H9 (cell line): ENCODE measurements around the gene CHAC2. TPM values are rescaled to one million over a fixed set of nuclear protein-coding genes. Genes with fewer than 3 reads are reported as not detected.

Source experiments
- DNase-seq: peaks from one replicate; pipeline ENCODE4 v3.0.0-alpha.2; 2017
- H2AFZ ChIP-seq: one replicate; pipeline ENCODE4 v1.6.1; 2013; ENCODE audit warnings: mild to moderate bottlenecking, low read length, control low read depth, moderate library complexity
- H2AK5ac ChIP-seq: 2 replicates; pipeline ENCODE4 v1.6.1; 2013; ENCODE audit warnings: low read length, control low read depth, mixed read lengths; ENCODE audit not compliant: insufficient read length
- H2BK120ac ChIP-seq: one replicate; pipeline ENCODE4 v1.6.1; 2013; ENCODE audit warnings: low read depth, mild to moderate bottlenecking, low read length, control low read depth, inconsistent platforms; ENCODE audit not compliant: poor library complexity, severe bottlenecking
- H2BK12ac ChIP-seq: 2 replicates; pipeline ENCODE4 v1.6.1; 2013; ENCODE audit warnings: low read length, control low read depth, mixed read lengths, low read depth; ENCODE audit not compliant: insufficient read length
- H2BK15ac ChIP-seq: 2 replicates; pipeline ENCODE4 v1.6.1; 2013; ENCODE audit warnings: low read depth, low read length, control low read depth
- H2BK20ac ChIP-seq: one replicate; pipeline ENCODE4 v1.6.1; 2013; ENCODE audit warnings: low read depth, mild to moderate bottlenecking, low read length, control low read depth, inconsistent platforms; ENCODE audit not compliant: poor library complexity, severe bottlenecking
- H2BK5ac ChIP-seq: 2 replicates; pipeline ENCODE4 v1.6.1; 2013; ENCODE audit warnings: low read length, control low read depth, mixed read lengths; ENCODE audit not compliant: insufficient read length
- H3K14ac ChIP-seq: 2 replicates; pipeline ENCODE4 v1.6.1; 2013; ENCODE audit warnings: low read length, control low read depth; ENCODE audit not compliant: insufficient read depth
- H3K18ac ChIP-seq: 2 replicates; pipeline ENCODE4 v1.6.1; 2013; ENCODE audit warnings: low read depth, mild to moderate bottlenecking, mixed read lengths, low read length, control low read depth; ENCODE audit not compliant: insufficient read length
- H3K23ac ChIP-seq: 2 replicates; pipeline ENCODE4 v1.6.1; 2013; ENCODE audit warnings: low read length, control low read depth, mixed read lengths, low read depth; ENCODE audit not compliant: insufficient read length
- H3K23me2 ChIP-seq: 2 replicates; pipeline ENCODE4 v1.6.1; 2013; ENCODE audit warnings: low read depth, mild to moderate bottlenecking, mixed read lengths, low read length, control low read depth; ENCODE audit not compliant: insufficient read length, poor library complexity, severe bottlenecking
- H3K27ac ChIP-seq: 2 replicates; pipeline ENCODE4 v1.5.1; 2013; ENCODE audit warnings: low read length, control low read depth, mixed read lengths, low read depth; ENCODE audit not compliant: insufficient read length
- H3K27me3 ChIP-seq: 2 replicates; pipeline ENCODE4 v1.6.1; 2013; ENCODE audit warnings: low read length, control low read depth, inconsistent platforms; ENCODE audit not compliant: insufficient read depth
- H3K4ac ChIP-seq: 2 replicates; pipeline ENCODE4 v1.6.1; 2013; ENCODE audit warnings: low read depth, mild to moderate bottlenecking, control low read depth, inconsistent platforms, low read length, moderate library complexity
- H3K4me1 ChIP-seq: 2 replicates; pipeline ENCODE4 v1.6.1; 2013; ENCODE audit warnings: low read length, control low read depth, inconsistent platforms; ENCODE audit not compliant: insufficient read depth
- H3K4me2 ChIP-seq: 2 replicates; pipeline ENCODE4 v1.6.1; 2013; ENCODE audit warnings: low read length, control low read depth, mixed read lengths; ENCODE audit not compliant: insufficient read length, insufficient read depth
- H3K56ac ChIP-seq: 2 replicates; pipeline ENCODE4 v1.6.1; 2013; ENCODE audit warnings: low read depth, mild to moderate bottlenecking, mixed read lengths, low read length, control low read depth; ENCODE audit not compliant: insufficient read length
- H3K79me1 ChIP-seq: 2 replicates; pipeline ENCODE4 v1.6.1; 2013; ENCODE audit warnings: low read depth, mild to moderate bottlenecking, moderate library complexity, low read length, control low read depth, inconsistent platforms; ENCODE audit not compliant: insufficient read depth, poor library complexity, severe bottlenecking
- H3K79me2 ChIP-seq: 2 replicates; pipeline ENCODE4 v1.6.1; 2013; ENCODE audit warnings: low read length, control low read depth, inconsistent platforms; ENCODE audit not compliant: insufficient read depth
- H3K9ac ChIP-seq: 2 replicates; pipeline ENCODE4 v1.6.1; 2013; ENCODE audit warnings: low read length, control low read depth, mixed read lengths; ENCODE audit not compliant: insufficient read length; ENCODE audit errors: extremely low read depth
- H3K9me3 ChIP-seq: one replicate; pipeline ENCODE4 v1.6.1; 2013; ENCODE audit warnings: low read depth, low read length, inconsistent platforms; ENCODE audit not compliant: control insufficient read depth
- H3T11ph ChIP-seq: one replicate; pipeline ENCODE4 v1.6.1; 2013; ENCODE audit warnings: mild to moderate bottlenecking, low read length, control low read depth, inconsistent platforms
- H4K20me1 ChIP-seq: one replicate; pipeline ENCODE4 v1.6.1; 2013; ENCODE audit not compliant: control insufficient read depth, insufficient read length, insufficient read depth
- H4K5ac ChIP-seq: 2 replicates; pipeline ENCODE4 v1.6.1; 2013; ENCODE audit warnings: low read depth, mild to moderate bottlenecking, mixed read lengths, low read length, control low read depth; ENCODE audit not compliant: insufficient read length
- H4K8ac ChIP-seq: replicated peaks from 2 replicates; pipeline ENCODE4 v1.6.1; 2013; ENCODE audit warnings: low read length, control low read depth, mixed read lengths, low read depth; ENCODE audit not compliant: insufficient read length
- H4K91ac ChIP-seq: 2 replicates; pipeline ENCODE4 v1.6.1; 2013; ENCODE audit warnings: low read depth, mild to moderate bottlenecking, moderate library complexity, mixed read lengths, low read length, control low read depth; ENCODE audit not compliant: insufficient read length
- H3K27ac Mint-ChIP-seq, 3 experiments: 2 replicates in 2 of 3; 3 replicates in 1 of 3; pipeline ENCODE4 v1.8.0; 2020 to 2021; ENCODE audit warnings: mixed read lengths in 3 of 3, mild to moderate bottlenecking in 1 of 3, moderate library complexity in 1 of 3
- H3K27me3 Mint-ChIP-seq: 2 replicates; pipeline ENCODE4 v1.8.0; 2021; ENCODE audit warnings: low read depth, mild to moderate bottlenecking, moderate library complexity, mixed read lengths
- H3K36me3 Mint-ChIP-seq, 3 experiments: 2 replicates in 2 of 3; 3 replicates in 1 of 3; pipeline ENCODE4 v1.8.0; 2020 to 2021; ENCODE audit warnings: low read depth in 3 of 3, mixed read lengths in 3 of 3; ENCODE audit not compliant: insufficient read depth in 1 of 3
- H3K4me1 Mint-ChIP-seq, 2 experiments: 2 replicates each; pipeline ENCODE4 v1.8.0; 2020; ENCODE audit warnings: mixed read lengths in 2 of 2
- H3K4me3 Mint-ChIP-seq, 2 experiments: 2 replicates in 1 of 2; 3 replicates in 1 of 2; pipeline ENCODE4 v1.8.0; 2020 to 2021; ENCODE audit warnings: mild to moderate bottlenecking in 2 of 2, mixed read lengths in 2 of 2, moderate library complexity in 1 of 2
- H3K9me3 Mint-ChIP-seq, 2 experiments: 2 replicates in 1 of 2; 3 replicates in 1 of 2; pipeline ENCODE4 v1.8.0; 2020; ENCODE audit warnings: mild to moderate bottlenecking in 2 of 2, mixed read lengths in 2 of 2, moderate library complexity in 1 of 2
- WGBS: extraction: QIAGEN DNeasy Blood & Tissue Kit; methylation state at CpG from one replicate; pipeline ENCODE4 v1.1.7; 2013; ENCODE audit warnings: missing lambda C conversion rate, low lambda C conversion rate, mixed read lengths; ENCODE audit not compliant: insufficient read length; ENCODE audit errors: extremely low coverage; 5-methylcytosine and 5-hydroxymethylcytosine counted together
- total RNA-seq: library from RNA; stranded (reverse); gene quantifications from 2 replicates; pipeline ENCODE4 v1.2.1, GENCODE V29; 2021
- TF ChIP-seq, protein P1 (sequence below): fragments of 200-600 bp; sonication (generic); conservative IDR thresholded peaks from 3 replicates; pipeline ENCODE4 v1.8.0; 2021; ENCODE audit warnings: antibody characterized with exemption, mild to moderate bottlenecking

CHAC2 gene
- total RNA-seq, 1 experiment from 2014 or later = 11.3 TPM

DNA sequence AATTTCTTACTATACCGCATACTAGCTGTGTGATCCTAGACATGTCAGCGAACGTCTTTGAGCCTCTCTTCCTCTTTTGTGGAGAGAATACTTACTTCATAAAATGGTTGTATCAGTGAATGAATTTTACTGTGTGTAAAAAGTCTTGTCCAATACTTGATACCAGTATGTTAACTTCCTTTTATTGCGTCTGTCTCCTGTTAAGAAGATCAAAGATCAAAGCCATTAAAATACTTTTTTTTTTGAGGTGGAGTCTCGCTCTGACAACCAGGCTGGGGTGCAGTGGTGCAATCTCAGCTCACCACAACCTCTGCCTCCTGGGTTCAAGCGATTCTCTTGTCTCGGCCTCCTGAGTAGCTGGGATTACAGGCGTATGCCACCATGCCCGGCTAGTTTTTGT lies 52.4 kb downstream of the CHAC2 start:
- no peak overlapping the region for H2BK12ac ChIP-seq
- H3K14ac ChIP-seq = no peak overlapping the region
- no peak overlapping the region for H3K9ac ChIP-seq
- H2AK5ac ChIP-seq = no peak overlapping the region
- H3K9me3 ChIP-seq = no peaks in the 10 kb centered on the region
- no peak overlapping the region for H3K27ac ChIP-seq
- peaks cover 0 to 5% of the 10 kb centered on the region in 2 experiments; a peak in 1 of 4 replicates for H3K4me1 Mint-ChIP-seq
- no peak overlapping the region for H4K91ac ChIP-seq
- no peak overlapping the region for H3K18ac ChIP-seq
- H3T11ph ChIP-seq = no peak overlapping the region
- no peak overlapping the region for H2BK15ac ChIP-seq
- H3K4me2 ChIP-seq = no peak overlapping the region
- H2BK20ac ChIP-seq = no peak overlapping the region
- H3K36me3 Mint-ChIP-seq = peaks cover 5 to 22% (median 13%) of the 10 kb centered on the region in 3 experiments; a peak in 6 of 7 replicates
- H3K9me3 Mint-ChIP-seq = no peaks in the 10 kb centered on the region
- H2BK120ac ChIP-seq = no peak overlapping the region
- H3K27ac Mint-ChIP-seq = no peak overlapping the region
- no peaks in the 10 kb centered on the region for H3K79me1 ChIP-seq
- no peak overlapping the region for H3K4me3 Mint-ChIP-seq
- no peak overlapping the region for H4K5ac ChIP-seq
- no peaks in the 10 kb centered on the region for H3K79me2 ChIP-seq
- TF ChIP-seq, protein P1, sequence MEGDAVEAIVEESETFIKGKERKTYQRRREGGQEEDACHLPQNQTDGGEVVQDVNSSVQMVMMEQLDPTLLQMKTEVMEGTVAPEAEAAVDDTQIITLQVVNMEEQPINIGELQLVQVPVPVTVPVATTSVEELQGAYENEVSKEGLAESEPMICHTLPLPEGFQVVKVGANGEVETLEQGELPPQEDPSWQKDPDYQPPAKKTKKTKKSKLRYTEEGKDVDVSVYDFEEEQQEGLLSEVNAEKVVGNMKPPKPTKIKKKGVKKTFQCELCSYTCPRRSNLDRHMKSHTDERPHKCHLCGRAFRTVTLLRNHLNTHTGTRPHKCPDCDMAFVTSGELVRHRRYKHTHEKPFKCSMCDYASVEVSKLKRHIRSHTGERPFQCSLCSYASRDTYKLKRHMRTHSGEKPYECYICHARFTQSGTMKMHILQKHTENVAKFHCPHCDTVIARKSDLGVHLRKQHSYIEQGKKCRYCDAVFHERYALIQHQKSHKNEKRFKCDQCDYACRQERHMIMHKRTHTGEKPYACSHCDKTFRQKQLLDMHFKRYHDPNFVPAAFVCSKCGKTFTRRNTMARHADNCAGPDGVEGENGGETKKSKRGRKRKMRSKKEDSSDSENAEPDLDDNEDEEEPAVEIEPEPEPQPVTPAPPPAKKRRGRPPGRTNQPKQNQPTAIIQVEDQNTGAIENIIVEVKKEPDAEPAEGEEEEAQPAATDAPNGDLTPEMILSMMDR = no peak
- H4K8ac ChIP-seq = no peak overlapping the region
- H3K4me1 ChIP-seq = no peaks in the 10 kb centered on the region
- no peak overlapping the region for H3K56ac ChIP-seq
- no peak overlapping the region for H2BK5ac ChIP-seq
- no peaks in the 10 kb centered on the region for H3K23me2 ChIP-seq
- no peaks in the 10 kb centered on the region for H4K20me1 ChIP-seq
- H3K4ac ChIP-seq = no peak overlapping the region
- H3K27me3 ChIP-seq = no peaks in the 10 kb centered on the region
- no peak overlapping the region for H2AFZ ChIP-seq
- H3K27me3 Mint-ChIP-seq = no peaks in the 10 kb centered on the region
- DNase-seq = no peak
- H3K23ac ChIP-seq = no peak overlapping the region
- WGBS = no CpG with 5 or more reads among the region's 9 CpGs
